CD4-positive, alpha-beta T cell treated with Interleukin-4 for 1 hour (primary cell): ENCODE measurements around the gene CWC25.
"Not testable (repeated sequence)": the region's sequence is repeated elsewhere in the genome, so short reads cannot be mapped to it uniquely, and the experiment has no call there.

Experiments
- DNase-seq, 2 donors: peaks; one replicate each; pipeline ENCODE4 v3.0.0-alpha.2; 2020 to 2022

CWC25 gene

DNA sequence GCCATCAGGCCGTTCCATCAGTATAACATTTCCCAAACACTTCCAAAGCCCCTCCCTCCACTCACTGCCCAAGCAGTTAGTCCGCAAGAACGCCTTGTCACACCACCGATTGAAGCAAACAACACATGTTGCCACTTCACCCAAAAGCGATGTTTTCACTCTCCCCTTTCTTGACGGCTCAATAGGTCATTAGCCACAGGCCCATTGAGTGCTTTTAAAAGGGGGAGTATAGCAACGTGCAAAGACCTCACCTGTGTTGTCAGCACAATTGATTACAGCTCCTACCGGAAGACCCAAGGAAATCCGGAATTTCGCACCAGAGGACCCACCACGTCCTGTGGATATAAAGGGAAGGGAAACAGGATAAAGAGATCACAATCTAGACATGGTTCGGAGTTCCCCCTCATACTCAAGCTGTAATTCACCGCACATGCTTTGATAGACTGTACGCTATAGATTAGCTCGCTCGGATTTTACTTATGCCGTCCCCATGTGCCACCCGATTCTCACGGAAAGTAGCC lies 27.7 kb upstream of the CWC25 start:
- DNase-seq, result peak; percentile 19 to 72

DNA sequence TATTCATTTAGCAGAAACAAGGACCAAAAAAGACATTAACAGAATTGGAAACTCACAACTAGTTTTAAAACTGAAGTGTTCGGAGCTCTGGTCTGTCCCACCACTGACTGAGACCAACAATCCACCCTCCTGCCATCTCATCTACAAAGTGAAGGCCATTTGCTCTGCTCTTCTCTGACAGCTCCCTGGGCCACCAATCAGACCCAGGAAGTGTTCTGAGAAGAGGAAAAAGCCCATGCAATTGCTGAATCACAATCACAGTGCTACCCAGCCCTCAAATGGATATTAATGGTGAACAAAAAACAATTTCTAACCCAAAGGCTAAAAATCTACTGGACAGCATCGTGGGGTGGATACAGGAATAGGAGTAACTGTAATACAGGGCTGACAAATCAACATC lies 26.3 kb upstream of the CWC25 start:
- DNase-seq, result no peak

DNA sequence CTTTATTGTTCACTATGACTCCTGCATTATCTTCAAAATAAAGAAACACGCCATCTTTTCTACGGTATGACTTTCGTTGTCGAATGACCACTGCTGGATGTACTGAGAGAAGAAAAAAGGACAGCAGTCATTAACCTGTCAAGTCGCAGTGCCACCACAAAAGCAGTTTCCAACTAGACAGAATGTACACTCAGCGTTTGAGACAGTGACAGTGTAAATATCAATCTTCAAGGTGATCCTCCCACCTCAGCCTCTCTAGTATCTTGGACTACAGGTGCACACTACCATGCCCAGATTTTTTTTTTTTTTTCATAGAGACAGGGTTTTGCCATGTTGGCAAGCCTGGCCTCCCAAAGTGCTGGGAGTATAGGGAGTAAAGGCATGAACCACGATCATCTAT lies 25.3 kb upstream of the CWC25 start:
- DNase-seq, result no peak

DNA sequence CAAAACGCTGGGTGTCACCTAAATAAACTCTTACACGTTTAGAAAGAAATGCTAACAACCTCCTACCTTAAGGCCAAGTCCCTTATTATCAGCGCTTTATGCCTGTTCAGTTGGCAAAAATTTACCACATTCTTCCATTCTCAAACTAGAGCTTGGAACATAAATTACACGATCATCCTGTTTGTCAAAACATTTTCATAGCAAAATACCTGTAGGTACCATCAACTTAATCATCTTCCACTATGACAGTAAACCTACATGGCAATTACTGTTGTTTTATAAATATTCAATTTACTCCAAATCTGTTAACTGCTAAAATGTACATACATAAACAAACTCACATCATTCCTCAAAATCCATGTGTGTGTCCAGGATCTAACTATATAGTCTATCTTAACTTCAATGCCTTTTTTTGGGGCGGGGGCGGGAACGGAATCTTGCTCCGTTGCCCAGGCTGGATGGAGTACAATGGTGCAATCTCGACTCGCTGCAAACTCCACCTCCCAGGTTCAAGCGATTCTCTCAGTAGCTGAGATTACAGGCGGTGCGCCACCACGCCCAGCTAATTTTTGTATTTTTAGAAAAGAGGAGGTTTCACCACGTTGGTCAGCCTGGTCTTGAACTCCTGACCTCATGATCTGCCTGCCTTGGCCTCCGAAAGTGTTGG lies 24.0 kb upstream of the CWC25 start:
- DNase-seq, result no peak

DNA sequence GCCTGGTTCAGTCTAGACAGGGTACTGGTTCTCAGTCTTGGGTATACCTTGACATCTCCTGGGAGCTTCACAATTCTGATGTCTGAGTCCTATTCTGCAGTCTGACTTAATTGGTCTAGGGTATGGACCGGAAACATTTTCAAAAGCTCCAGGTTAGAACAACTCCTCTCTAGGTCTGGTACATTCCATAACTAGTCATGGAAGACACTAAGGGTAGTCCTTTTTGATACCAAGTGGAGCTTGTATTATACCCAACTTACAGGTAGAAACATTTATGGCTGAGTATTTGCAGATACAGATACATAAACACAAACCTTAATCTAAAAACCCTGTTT lies 23.4 kb upstream of the CWC25 start:
- no peak for DNase-seq

DNA sequence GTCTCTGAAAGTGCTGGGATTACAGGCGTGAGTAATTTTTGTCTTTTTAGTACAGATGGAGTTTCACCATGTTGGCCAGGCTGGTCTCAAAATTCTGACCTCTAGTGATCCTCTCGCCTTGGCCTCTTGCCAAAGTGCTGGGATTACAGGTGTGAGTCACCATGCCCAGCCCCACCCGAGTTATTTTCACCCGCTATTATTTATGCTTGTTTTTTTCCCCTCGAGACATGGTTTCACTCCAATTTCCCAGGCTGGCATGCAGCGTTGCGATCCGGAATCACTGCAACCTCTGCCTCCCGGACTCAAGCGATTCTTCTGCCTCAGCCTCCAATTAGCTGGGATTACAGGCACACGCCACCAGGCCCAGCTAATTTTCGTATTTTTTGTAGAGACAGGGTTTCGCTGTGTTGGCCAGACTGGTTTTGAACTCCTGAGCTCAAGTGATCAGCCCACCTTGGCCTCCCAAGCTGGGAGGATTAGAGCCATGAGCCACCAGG lies 19.2 kb upstream of the CWC25 start:
- no peak for DNase-seq

DNA sequence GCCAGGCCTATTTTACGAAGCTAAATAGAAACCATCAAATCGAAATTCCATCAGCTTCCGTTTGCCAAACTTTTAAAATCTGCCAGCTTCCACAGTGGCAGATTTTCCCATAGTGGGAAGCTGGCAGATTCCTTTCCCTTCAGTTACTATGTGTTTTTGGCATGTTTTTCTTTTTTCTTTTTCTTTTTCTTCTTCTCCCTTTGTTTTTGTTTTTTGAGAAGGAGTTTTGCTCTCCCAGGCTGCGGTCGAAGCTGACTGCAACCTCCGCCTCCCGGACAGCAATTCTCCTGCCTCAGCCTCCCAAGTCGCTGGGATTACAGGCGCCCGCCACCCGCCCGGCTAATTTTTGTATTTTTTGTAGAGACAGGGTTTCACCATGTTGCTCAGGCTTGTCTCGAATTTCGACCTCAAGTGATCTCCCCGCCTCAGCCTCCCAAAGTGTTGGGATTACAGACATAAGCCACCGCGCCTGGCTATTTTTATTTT lies 684 bp upstream of the CWC25 start:
- no peak for DNase-seq

DNA sequence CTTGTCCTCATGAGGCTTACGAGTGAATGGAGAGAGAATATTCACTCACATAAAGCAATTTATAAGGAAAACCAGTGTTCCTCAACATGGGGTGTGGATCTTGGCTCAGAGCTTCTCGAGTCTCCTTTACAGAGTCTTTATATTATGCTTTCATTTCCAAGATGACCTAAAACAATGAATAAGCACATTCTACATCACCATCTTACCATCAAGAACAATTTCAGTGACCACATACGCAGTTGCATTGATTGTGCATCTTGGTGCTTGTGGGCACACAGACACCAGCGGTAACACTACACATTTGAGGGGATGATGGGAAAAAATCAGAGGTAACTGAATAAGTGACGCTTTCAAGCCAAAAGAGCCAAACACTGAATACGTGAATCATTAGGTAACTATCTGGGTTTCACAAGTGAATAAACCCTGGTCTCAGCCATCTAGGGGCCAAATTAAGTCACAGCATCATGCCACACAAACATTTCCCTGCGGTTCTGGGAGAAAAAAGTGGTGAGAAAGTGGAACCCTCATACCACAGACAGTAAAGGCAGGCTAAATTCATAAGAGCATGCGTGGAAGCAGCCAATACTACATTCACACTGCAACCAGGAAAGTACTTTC lies 9.4 kb downstream of the CWC25 start:
- peak in 1 of 2 donors; percentile 34 for DNase-seq

DNA sequence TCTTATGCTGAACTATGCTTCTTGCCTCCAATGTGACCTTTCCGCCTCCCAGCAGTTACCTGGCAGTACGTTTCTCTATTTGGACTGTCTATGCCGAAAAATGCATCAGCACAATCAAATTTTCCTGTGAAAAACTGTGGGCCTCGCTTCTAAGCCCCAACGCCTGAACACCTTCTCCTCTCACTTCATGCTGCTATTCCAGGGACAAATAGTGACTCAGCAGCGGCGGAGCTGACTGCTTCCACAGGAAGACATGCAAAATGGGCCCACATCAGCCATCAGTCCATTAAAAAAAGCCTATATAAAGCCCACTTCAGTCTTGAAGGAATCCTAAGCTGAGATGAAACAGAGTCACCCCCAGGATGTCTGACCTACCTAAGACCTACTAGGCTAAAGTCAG lies 15.3 kb downstream of the CWC25 start:
- DNase-seq, result no peak

DNA sequence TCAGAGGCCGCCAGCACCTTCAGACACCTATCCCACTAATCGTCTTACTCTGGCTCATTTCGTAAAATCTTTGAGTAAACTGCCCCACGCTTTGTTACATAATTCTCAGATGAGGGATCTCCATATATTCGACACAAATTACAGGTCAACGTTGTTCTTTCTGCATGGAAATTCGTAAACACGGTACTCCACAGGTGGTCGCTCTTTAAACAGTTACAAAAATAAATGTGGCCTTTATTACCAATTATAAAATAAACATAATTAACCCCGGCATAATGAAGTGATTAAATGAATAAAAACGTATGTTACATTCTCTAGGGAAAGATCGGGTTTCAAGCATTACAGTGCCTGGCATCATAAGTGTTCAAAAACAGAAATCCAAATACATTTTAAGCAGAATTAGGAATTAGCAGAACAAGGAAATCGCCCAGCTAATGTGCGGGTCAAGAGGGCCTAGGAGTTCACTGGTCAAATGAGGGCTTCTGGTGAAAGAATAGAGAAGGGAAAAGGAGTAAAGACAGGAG lies 24.8 kb downstream of the CWC25 start:
- DNase-seq, result no peak

DNA sequence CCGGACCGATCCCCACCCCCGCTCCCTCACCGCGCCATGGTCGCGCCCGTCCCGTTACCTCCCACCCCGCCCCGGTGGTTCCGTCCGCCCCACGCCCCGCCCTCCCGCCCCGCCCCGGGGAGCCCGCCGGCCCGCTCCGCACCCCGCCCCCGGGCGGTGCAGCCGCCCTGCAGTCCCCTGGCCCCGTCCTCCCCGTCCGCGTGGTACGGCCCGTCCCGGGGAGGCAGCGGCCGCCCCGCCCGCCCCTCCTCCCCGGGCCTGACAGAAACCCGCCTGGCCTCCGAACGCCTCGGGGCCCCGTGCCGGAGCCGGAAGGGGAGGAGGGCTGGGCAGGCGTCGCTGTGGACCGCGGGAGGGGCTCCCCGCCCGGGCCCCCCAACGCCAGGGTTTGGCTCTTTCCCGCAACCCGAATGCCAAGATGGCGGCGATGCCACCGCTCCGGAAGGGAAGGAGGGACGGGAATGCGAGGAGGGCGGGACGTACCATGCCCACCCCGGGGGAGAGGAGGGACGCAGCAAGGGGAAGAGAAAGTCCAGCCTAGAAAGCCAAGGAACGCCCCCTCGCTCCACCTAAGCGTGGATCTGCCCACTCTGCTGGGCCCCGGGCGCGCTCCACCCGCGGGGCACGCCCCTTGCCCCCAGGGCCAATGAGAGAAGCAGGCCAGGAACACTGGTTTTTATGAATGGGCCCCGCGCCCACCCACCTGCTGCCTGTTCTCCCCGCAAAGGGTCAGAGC lies 25.5 kb downstream of the CWC25 start, which contains the start of gene PIP4K2B:
Gene PIP4K2B, minus strand, starts transcription at position 56 of the 736 bp plus-strand sequence. CDS start 132 bp downstream, outside the sequence.
- peak; percentile 92 to 93 for DNase-seq

DNA sequence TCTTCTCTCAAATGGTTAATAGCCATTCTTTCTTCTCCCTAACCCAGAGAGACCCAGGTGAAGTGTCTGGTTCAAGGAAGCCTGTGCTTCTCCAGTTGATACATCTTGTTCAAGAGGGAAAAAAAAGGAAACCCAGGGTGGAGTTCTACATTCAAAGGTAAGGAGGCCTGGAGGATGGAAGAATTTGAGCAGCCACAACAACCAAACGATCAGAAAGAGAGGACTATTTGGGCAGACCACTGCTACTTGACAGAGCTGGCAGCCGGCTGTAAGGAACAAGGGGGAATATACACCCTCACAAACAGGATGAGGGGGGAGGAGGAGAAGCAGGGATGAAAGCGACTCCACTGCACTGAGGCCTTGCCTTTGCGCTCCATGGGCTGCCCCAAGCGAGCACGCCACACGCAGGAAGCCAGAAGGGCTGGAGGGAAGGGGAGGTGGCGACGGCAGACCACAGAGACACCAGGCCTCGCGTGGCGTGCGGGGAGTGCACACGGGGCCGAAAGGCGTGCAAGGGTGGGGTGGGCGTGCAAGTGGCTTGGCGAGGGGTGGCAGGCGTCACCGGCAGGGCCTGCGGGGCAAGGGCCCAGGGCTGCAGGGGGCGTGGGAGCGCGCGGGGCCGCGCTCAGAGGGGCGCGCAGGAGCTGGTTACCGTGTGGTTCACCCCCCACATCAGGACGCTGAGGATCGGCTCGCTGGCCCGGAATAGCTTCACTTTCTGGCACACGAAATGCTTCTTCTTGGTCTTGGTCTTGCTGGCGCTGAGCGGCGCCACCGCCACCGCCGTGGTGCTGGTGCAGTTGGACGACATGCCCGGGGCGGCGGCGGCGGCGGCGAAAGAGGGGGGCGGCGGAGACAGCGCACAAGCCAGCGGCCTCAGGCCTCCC lies 26.3 kb downstream of the CWC25 start:
- DNase-seq, result peak; percentile 40 to 57

DNA sequence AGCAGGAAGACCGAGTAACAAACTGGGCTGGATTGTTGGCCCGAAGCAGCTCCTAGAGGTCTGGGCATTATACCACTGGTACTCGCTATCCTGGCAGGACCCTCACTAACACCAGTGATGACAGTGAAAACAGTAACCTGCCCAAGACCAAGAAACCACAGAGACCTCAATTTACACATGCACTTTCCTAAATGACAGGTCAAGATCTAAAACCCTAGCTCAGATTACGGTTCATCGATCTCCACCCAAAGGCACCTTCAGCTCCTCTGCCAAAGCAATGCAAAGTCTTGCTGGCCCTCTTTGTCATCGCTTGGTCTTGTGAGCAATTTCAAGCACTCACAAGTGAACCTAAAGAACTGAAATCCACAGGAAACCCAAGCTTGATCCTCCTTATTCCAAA lies 27.3 kb downstream of the CWC25 start:
- DNase-seq, result no peak

DNA sequence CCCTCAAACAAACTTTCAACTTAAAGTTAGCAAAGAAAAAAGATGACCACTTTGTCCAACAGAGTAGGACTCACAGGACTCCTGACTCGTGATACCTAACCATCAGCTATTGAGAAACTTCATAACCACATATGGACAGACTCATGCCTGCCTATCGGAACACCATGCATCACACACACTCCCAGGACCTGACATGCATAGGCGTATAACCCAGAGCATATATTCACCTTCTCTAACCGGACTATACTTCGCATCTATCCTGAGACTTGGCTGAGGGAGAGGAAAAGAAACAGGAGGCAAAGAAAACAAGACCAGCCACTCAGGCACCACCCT lies 28.0 kb downstream of the CWC25 start:
- DNase-seq, result no peak

DNA sequence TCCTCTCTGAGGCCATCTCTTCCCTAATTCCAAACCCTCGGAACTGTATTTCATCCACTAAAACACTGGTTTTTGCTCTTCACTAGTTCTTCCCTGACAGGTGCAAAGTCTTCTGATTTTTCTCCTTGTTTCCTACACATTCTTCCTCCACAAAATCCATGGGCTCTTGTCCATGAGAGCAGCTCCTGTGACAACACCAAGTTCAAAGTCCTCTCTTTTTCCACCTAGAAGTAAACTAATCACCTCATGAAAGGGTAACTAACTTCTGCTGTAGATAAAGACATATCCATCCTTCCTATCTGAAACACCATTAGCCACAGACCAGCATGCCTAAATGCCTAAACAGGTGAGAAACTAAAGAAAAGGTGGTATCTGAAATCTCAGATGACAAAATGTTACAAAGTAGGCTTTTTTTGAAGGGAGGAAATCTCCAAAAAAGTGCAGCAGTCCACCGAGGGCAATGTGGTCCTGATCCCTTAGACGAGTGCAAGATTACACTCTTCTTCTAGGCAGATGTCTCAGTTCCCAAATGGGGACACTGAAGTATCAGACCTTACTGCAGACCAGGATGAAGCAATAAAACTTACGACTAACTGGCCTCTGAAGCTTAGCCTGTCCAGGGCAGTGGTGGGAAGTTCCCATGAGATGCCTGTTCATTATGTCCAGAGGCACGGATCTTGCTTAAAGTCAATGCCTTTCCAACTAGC lies 28.5 kb downstream of the CWC25 start:
- DNase-seq, result no peak

DNA sequence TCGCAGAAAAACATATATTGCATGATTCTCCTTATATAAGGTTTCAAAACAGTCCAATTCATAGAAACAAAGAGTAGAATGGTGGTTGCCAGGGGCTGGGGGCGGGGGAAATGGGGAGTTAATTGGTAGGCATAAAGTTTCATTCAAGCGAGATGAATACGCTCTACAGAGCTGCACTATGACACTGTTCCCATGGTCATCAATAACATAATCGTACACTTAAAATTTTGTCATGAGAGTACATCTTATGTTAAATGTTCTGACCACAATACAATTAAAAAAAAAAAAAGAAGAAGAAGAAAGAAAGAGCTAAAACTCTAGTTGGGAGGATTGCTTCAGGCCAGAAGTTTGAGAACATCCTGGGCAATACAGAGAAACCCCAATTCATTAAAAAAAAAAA lies 30.9 kb downstream of the CWC25 start:
- DNase-seq, result no peak

DNA sequence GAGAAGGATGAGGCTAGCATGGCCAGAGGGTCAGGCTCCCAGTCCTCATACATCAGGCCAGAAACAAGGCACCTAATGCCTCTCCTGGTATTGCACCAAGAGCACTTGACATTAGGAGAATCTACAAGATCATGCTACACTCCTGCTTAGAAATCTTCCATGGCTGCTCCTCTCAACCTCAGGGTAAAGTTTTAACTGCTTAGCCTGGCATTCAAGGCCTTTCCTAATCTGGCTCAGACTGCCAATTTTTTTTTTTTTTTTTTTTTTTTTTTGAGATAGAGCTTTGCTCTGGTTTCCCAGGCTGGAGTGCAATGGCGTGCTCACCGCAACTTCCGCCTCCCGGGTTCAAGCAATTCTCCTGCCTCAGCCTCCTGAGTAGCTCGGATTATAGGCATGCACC lies 34.0 kb downstream of the CWC25 start:
- no peak for DNase-seq

DNA sequence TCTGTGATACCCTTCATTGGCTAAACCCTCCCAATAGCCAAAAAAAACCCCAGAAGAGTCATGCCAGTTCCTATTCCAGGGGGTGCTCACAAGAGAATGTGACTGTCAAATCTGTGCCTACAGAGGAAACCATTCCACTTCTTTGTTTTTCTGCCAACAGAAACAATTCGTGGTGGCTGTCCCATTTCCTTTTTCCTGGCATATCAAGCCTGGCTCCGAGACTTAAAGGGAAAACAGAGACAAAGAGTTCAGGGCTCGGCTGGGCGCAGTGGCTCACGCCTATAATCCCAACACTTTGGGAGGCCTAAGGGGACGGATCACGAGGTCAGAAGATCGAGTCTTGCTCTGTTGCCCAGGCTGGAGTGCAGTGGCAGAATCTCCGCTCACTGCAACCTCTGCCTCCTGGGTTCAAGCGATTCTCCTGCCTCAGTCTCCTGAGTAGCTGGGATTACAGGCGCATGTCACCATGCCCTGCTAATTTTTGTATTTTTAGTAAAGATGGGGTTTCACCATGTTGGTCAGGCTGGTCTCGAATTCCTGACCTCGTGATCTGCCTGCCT lies 34.9 kb downstream of the CWC25 start:
- not testable (repeated sequence) for DNase-seq

DNA sequence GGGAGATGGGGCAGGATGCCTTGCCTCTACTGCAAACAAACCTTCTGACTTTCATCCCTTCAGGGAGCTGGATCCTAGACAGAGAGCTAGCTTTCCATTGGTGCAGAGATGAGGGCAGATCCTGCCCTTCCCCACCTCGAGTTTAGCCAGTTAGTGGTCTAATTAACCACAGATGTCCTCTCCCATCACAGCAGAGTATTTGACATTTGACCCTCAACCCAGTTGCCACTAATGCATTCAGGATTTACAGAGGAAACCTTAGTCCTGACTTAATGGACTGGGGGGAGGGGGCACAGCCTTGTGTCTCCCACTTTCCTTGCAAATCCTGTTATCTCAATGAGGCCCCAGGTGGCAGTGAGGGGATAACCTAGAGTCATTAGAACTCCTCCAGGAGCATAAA lies 35.9 kb downstream of the CWC25 start:
- DNase-seq, result no peak

DNA sequence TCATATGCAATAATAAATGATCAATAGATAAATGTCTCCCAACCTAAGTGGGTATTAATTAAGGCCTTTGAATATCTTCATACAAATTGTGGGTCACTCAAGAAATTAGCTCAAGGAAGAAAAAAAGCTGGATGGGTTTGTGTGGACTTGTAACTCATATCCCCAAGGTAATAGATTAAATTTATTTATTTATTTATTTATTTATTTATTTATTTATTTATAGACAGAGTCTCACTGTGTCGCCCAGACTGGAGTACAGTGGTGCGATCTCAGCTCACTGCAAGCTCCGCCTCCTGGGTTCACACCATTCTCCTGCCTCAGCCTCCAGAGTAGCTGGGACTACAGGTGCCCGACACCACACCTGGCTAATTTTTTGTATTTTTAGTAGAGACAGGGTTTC lies 37.1 kb downstream of the CWC25 start:
- DNase-seq, result not testable (repeated sequence)

DNA sequence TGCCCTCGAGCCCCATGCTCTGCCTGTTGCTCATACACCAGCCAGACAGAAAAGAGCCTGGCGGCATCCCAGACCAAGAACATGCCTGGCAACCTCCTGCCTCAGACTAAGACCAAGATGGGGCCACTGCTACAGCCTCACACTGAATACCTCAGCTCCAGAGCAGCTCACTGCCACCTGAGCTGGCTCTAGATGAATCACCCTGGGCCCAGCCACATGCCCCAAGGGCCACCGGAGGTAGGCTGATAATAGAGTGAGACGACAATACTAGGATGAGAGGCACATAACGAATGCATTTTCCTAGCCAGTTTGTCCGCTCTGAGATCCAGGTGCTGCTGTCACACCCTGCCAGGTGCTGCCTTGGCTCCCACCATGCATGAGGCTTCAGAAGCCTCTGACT lies 38.7 kb downstream of the CWC25 start:
- no peak for DNase-seq

DNA sequence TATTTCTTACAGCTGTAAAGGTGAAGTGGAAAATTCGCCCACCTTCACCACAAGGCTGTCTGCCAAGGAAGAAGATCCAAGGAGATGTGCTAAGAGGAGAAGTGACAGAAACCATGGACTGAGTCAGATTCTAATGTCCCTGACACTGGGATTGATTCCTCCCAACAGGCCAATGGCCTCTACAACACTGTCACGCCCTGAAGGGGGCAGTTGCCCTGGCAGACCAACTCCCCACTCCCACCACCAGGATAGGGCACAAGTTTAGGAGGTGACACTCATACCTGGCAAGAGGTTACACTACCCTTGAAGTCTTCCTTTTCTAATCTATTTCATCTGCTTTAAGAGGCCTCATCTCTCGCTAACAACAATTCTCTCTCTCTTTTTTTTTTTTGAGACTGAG lies 41.9 kb downstream of the CWC25 start:
- DNase-seq, result no peak
